ENCODE measurements around the gene CREM. TPM values are rescaled to one million over a fixed set of nuclear protein-coding genes. Genes with fewer than 3 reads are reported as not detected.

CREM gene
- total and polyA plus RNA-seq, 2 experiments from 2014 or later, result 40.9 to 43.8 TPM

GRCh38 chr10:35225204-35225603 lies 98.6 kb downstream of the CREM start (continued):
- TF ChIP-seq, protein P1, sequence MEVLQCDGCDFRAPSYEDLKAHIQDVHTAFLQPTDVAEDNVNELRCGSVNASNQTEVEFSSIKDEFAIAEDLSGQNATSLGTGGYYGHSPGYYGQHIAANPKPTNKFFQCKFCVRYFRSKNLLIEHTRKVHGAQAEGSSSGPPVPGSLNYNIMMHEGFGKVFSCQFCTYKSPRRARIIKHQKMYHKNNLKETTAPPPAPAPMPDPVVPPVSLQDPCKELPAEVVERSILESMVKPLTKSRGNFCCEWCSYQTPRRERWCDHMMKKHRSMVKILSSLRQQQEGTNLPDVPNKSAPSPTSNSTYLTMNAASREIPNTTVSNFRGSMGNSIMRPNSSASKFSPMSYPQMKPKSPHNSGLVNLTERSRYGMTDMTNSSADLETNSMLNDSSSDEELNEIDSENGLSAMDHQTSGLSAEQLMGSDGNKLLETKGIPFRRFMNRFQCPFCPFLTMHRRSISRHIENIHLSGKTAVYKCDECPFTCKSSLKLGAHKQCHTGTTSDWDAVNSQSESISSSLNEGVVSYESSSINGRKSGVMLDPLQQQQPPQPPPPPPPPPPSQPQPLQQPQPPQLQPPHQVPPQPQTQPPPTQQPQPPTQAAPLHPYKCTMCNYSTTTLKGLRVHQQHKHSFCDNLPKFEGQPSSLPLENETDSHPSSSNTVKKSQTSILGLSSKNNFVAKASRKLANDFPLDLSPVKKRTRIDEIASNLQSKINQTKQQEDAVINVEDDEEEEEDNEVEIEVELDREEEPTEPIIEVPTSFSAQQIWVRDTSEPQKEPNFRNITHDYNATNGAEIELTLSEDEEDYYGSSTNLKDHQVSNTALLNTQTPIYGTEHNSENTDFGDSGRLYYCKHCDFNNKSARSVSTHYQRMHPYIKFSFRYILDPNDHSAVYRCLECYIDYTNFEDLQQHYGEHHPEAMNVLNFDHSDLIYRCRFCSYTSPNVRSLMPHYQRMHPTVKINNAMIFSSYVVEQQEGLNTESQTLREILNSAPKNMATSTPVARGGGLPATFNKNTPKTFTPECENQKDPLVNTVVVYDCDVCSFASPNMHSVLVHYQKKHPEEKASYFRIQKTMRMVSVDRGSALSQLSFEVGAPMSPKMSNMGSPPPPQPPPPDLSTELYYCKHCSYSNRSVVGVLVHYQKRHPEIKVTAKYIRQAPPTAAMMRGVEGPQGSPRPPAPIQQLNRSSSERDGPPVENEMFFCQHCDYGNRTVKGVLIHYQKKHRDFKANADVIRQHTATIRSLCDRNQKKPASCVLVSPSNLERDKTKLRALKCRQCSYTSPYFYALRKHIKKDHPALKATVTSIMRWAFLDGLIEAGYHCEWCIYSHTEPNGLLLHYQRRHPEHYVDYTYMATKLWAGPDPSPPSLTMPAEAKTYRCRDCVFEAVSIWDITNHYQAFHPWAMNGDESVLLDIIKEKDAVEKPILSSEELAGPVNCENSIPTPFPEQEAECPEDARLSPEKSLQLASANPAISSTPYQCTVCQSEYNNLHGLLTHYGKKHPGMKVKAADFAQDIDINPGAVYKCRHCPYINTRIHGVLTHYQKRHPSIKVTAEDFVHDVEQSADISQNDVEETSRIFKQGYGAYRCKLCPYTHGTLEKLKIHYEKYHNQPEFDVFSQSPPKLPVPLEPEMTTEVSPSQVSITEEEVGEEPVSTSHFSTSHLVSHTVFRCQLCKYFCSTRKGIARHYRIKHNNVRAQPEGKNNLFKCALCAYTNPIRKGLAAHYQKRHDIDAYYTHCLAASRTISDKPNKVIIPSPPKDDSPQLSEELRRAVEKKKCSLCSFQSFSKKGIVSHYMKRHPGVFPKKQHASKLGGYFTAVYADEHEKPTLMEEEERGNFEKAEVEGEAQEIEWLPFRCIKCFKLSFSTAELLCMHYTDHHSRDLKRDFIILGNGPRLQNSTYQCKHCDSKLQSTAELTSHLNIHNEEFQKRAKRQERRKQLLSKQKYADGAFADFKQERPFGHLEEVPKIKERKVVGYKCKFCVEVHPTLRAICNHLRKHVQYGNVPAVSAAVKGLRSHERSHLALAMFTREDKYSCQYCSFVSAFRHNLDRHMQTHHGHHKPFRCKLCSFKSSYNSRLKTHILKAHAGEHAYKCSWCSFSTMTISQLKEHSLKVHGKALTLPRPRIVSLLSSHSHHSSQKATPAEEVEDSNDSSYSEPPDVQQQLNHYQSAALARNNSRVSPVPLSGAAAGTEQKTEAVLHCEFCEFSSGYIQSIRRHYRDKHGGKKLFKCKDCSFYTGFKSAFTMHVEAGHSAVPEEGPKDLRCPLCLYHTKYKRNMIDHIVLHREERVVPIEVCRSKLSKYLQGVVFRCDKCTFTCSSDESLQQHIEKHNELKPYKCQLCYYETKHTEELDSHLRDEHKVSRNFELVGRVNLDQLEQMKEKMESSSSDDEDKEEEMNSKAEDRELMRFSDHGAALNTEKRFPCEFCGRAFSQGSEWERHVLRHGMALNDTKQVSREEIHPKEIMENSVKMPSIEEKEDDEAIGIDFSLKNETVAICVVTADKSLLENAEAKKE (CRISPR knock-in tag; IDR thresholded peaks at IDR 0.05), result no peak
- TF ChIP-seq ZNF114 (CRISPR knock-in tag; IDR thresholded peaks at IDR 0.05) (no peak), POLR2AphosphoS5 (IDR thresholded peaks at IDR 0.05; ENCODE audit: low read depth) (no peak)

DNA sequence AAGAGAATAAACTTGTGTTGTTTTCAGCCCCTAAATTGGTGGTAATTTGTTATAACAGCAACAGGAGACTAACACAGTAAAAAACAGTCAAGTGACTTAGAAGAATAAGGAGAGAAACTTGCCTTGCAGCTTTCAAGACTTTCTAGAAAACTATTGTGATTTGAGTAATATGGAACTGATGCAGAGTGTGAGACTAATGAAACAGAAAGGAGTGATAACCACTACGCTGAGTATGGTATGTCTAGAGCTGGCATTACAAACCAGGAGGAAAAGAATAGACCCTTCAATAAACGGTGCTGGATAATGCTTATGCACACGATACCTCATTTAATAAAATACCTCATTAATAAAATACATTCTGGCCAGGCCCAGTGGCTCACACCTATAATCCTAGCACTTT lies 99.9 kb downstream of the CREM start:
- ATAC-seq (no peak), DNase-seq (ENCODE audit: low spot score) (no peak)
- Histone ChIP-seq H4K20me1 (replicated peaks; ENCODE audit: insufficient read depth) (no peaks in the 10 kb centered on the region), H3K27me3 (ENCODE audit: insufficient read depth) (no peaks in the 10 kb centered on the region), H3K79me2 (replicated peaks; ENCODE audit: insufficient read depth) (no peaks in the 10 kb centered on the region), H3K36me3 (ENCODE audit: insufficient read depth) (no peaks in the 10 kb centered on the region), H3K4me1 (ENCODE audit: insufficient read depth) (no peaks in the 10 kb centered on the region), H3K4me2 (no peak overlapping the region), H3K4me3 (no peak overlapping the region), H3F3A (replicated peaks; ENCODE audit: low read depth) (no peaks in the 10 kb centered on the region), H3K27ac (ENCODE audit: low read depth) (no peak overlapping the region), H2AFZ (no peak overlapping the region), H3K9me2 (ENCODE audit: insufficient read depth) (no peaks in the 10 kb centered on the region)
- no peak overlapping the region for H3K4me3 Mint-ChIP-seq
- H3K36me3 Mint-ChIP-seq (ENCODE audit: low read depth), result no peaks in the 10 kb centered on the region
- no peaks in the 10 kb centered on the region for H3K27me3 Mint-ChIP-seq (ENCODE audit: insufficient read depth, low read depth, poor library complexity)
- no peak overlapping the region for H3K27ac Mint-ChIP-seq
- TF ChIP-seq STAT1 (IDR thresholded peaks at IDR 0.05; ENCODE audit: unreplicated experiment), result no peak
- TF ChIP-seq ETS1 (IDR thresholded peaks at IDR 0.05), result no peak
- TF ChIP-seq ZNF114 (CRISPR knock-in tag; IDR thresholded peaks at IDR 0.05), result no peak
- H3K9me3 Mint-ChIP-seq, result no peaks in the 10 kb centered on the region
- H3K4me1 Mint-ChIP-seq, result peaks cover 6% of the 10 kb centered on the region

All from GM23338 (cell line).